T47D (cell line): ENCODE measurements around the gene NEURL1B.
"Not testable (repeated sequence)": the region's sequence is repeated elsewhere in the genome, so short reads cannot be mapped to it uniquely, and the experiment has no call there.

Source experiments
- DNase-seq, 2 experiments: peaks; one replicate each; pipeline versions ENCODE4 v3.0.0 to v3.0.0-alpha.2; 2011 to 2012; ENCODE audit warnings: low read depth in 1 of 2, low spot score in 1 of 2
- JUND ChIP-seq: IDR thresholded peaks from 2 replicates; pipeline ENCODE4 v1.6.1; 2012; ENCODE audit warnings: low read depth
- in situ Hi-C: cut with HindIII; loops from 2 replicates; pipeline ENCODE4 v1.10.0; 2016; ENCODE audit warnings: low sequenced_read_pairs, low pct_unique_long_range_greater_than_20kb

The NEURL1B gene

DNA sequence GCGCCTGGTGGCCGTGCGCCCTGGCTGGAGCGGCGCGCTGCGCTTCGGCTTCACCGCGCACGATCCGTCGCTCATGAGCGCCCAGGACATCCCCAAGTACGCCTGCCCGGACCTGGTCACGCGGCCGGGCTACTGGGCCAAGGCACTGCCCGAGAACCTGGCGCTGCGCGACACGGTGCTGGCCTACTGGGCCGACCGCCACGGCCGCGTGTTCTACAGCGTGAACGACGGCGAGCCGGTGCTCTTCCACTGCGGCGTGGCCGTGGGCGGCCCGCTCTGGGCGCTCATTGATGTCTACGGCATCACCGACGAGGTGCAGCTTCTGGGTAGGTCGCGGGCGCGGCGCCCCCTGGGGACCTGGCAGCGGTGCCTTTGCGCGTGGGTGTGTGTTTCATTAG lies 28.9 kb downstream of the NEURL1B start:
- in situ Hi-C loops = no loop called here
- TF ChIP-seq JUND = no peak
- DNase-seq = no peak

DNA sequence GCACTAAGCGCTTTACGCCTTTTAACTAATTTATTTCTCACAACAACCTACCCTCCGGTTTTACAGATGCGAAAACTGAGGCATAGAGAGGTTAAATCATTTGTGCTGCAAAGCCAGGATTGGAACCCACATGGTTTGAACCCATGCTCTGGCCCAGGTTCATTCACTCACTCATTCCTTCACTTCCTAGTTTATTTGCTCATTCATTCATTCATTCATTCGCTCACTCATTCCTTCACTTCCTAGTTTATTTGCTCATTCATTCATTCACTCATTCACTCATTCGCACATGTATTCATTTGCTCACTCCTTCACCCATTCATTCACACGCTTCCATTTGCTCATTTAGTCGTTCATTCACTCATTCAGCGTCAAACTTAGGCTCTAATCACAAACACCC lies 29.4 kb downstream of the NEURL1B start:
- TF ChIP-seq JUND = no peak
- in situ Hi-C loops = no loop called here
- no peak for DNase-seq

DNA sequence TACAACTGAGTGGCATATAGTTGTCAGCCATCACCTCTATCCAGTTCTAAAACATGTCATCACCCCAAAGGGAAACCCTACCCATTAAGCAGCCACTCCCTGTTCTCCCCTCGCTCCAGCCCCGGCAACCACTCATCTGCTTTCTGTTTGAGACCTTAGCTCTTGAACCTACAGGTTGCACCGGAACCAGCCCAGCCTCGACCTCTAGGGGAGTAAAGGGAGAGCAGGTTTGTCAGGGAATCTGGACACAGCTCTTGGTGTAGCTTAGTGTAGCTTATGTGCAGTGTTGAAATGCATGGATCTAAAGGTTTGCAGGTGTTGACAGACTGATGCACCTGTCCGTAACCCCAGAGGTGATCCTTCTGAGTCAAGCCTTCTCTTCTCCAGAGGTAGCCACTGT lies 30.0 kb downstream of the NEURL1B start:
- no peak for DNase-seq
- in situ Hi-C loops = no loop called here
- no peak for TF ChIP-seq JUND

DNA sequence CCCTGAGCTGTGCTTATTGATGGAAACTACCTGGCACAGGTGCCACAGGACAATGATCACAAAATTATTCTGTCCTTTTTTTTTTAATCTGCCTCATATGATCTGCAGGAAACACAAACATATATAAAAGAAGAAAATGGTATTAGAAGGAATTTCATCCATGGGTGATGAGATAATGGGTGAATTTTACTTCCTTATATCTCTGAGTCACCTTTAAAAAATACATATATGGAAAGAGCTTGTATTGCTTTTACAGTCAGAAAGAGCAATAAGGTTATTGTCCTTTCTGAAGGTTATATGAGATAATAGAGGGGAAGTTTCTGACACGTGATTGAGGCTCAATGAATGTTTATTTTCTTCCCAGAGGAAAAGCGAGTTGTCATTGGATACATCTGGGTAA lies 31.6 kb downstream of the NEURL1B start:
- in situ Hi-C loops = no loop called here
- no peak for TF ChIP-seq JUND
- no peak for DNase-seq

DNA sequence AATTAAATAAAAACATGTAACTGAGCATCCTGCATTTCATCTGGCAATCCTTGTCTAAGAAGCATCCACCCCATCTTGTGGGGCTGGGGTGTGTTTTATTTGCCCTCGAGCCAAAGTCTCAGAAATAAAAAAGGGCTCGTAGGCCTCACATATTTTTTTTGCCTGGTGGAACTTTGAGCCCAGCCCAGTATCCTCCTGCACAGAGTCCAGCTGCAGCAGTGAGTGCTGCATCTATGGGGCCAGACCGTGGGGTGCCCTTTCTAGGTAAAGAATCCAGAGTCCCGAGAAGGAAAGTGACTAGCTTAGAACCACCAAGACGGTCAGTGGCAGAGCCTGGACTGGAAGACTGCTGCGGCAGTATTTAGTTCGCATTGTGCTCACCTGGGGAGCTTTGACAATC lies 33.1 kb downstream of the NEURL1B start:
- in situ Hi-C loops = no loop called here
- no peak for DNase-seq
- TF ChIP-seq JUND = no peak

DNA sequence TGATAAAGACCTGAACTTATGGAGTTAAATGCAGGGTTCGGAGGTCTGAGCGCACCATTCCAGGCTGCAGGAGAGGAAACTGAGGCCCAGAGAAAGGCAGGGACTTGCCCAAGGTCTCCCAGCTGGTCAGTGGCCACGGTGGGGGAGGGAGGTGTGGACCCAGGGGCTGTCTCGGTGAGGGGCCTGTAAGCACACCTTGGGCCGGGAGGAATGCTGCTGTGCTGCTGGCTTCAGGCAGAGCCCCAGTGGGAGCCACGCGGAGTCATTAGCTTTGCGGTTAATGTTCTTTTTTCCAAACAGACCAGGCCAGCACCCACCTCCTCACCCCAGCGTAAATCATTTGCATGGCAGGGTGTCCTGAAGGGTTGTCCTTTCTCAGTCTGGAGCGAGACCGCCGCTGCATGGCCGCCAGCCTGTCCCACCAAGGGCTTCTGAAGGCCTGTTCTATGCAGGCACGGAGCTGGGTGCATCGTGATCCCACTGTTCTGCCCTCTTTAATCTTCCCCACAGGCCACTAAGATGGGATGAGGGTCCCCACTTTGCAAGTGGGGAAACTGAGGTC lies 35.9 kb downstream of the NEURL1B start:
- TF ChIP-seq JUND = no peak
- no peak for DNase-seq
- in situ Hi-C loops = no loop called here

DNA sequence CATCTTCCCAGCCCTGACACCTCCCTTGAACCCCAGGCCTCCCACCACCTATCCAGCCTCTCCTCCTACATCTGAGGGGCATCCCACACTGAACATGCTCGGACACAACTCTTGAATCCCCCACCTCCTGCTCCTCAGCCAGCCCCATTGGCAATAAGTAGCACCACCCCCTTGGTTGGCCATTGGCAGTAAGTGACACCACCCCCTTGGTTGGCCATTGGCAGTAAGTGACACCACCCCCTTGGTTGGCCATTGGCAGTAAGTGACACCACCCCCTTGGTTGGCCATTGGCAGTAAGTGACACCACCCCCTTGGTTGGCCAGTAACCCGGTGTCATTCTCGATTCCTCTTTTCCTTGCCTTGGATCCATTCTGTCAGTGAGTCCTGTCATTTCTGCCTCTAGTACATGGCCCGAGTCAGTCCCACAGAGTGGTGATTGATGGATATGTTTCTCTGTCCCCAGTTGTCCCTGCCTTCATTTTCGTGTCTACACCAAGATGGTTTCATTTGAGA lies 37.4 kb downstream of the NEURL1B start:
- DNase-seq, in situ Hi-C loops: not testable (repeated sequence)

DNA sequence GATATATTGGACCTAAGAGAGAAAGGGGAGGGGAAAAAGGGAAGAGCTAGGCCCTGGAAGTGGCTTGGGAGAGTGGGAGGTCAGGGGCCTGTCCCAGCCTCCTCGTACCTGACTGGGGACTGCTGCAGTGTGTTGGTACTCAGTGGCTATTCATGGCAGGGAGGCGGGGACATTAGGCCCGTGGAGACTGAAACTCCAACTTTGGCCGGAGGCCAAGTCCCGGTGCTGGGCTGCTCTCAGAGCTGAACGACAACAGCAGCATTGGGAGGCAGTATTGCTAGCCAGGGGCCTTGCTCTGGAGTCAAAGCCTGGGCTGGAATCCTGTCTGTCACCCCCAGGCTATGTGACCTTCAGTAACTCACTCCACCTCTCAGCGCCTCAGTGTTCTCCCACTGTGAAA lies 37.8 kb downstream of the NEURL1B start:
- in situ Hi-C loops = no loop called here
- no peak for TF ChIP-seq JUND
- DNase-seq = no peak

DNA sequence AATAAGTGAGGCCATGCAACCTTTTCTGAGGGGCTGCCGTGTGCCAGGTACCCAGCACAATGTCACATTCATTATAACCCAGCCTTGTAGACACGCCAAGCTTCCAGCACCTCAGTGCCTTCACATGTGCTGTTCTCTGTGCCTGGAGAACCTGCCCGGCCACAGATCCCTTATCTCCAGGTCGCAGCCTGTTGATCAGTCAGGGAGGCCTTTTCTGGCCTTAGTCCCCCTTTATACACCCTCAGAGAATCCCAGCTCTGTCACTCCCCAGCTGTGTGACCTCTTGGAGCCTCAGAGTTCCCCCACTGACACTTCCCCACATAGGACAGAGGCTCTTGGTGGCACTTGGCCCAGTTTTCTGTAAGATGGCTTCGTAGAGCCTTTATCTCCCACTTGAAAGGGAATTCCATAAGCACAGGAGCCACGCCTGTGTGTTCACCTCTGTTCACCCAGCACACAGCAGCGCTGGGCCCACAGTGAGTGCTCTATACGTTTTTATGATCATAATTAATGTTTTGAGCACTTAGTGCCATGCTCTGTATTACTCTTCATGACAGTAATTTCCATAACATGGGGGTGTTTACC lies 38.7 kb downstream of the NEURL1B start:
- in situ Hi-C loops = no loop called here
- no peak for DNase-seq
- no peak for TF ChIP-seq JUND

DNA sequence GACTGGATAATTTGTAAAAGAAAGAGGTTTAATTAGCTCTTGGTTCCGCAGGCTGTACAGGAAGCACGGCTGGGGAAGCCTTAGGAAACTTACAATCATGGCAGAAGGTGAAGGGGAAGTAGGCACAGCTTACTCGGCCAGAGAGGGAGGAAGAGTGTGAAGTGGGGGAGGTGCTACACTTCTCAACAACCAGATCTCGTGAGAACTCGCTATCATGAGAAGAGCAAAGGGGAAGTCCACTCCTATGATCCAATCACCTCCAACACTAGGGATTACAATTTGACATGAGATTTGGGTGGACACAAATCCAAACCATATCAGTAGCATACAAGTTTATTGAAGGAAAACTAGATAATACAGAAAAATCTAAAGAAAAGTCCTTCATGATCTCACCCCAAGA lies 39.9 kb downstream of the NEURL1B start:
- no peak for DNase-seq
- in situ Hi-C loops = no loop called here
- TF ChIP-seq JUND = no peak

DNA sequence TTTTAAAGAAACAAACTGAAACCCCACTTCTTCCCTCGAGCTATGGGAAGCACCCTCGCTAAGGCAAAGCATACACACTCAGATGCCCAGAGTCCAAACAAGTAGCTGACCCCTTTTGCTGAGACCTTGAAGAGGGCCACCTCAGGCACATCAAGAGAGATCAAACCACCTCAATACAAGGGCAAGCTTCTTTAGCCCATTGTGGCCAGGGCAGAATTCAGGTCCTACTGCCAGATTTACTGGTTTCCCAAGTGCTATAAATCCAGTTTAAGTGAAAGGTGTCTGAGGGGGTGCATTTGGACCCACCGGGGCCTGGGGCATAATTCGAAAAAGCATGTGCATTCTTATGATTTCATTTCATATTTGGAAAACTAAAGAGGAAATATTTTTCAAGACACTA lies 40.4 kb downstream of the NEURL1B start:
- in situ Hi-C loops = no loop called here
- DNase-seq = no peak
- no peak for TF ChIP-seq JUND

DNA sequence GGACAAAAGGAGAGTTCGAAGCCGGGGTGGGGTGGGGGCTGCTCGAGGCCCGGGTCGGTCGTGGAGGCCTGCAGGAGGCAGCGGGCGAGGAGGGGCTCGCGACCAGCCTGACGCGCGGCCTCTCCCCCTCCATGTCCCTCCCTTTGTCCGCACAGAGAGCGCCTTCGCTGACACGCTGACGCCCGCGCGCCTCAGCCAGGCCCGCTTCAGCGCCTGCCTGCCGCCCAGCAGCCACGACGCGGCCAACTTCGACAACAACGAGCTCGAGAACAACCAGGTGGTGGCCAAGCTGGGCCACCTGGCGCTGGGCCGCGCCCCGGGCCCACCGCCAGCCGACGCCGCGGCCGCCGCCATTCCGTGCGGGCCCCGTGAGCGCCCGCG lies 42.2 kb downstream of the NEURL1B start:
- no peak for DNase-seq
- in situ Hi-C loops = no loop called here
- no peak for TF ChIP-seq JUND

DNA sequence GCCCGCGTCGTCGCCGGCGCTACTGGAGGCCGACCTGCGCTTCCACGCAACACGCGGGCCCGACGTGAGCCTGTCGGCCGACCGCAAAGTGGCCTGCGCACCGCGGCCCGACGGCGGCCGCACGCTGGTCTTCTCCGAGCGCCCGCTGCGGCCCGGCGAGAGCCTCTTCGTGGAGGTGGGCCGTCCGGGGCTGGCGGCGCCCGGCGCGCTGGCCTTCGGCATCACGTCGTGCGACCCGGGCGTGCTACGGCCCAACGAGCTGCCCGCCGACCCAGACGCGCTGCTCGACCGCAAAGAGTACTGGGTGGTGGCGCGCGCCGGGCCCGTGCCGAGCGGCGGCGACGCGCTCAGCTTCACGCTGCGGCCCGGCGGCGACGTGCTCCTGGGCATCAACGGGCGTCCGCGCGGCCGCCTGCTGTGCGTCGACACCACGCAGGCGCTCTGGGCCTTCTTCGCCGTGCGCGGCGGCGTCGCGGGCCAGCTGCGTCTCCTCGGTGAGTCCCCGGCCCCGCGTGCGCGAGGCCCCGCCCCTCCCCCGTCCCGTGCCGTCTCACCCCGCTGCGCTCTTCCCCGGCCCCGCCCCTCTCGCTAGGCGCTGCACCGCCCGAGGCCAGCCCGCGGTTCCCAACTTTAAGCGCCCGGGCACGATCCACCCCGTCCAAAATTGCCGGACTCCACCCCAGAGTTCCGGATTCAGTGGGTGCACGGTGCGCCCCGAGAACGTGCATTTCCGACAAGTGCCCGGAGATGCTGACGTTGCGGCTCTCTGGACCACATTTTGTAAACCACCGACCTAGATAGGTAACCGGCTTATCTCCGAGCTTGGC lies 42.8 kb downstream of the NEURL1B start:
- peak in 1 of 2 experiments; percentile 0 for DNase-seq
- in situ Hi-C loops = no loop called here
- TF ChIP-seq JUND = no peak
